ENCODE data around the gene XPNPEP2. TPM values are rescaled to one million over a fixed set of nuclear protein-coding genes. Genes with fewer than 3 reads are reported as not detected.

Gene XPNPEP2
- polyA plus RNA-seq, 4 donors = 27.0 to 744 (median 53.7) TPM

- FAIRE-seq = no peak
Measured at GRCh38 chrX:129781680-129782495, 43.1 kb downstream of the XPNPEP2 start.

GRCh38 chrX:129782706-129783105 is 43.9 kb downstream of the XPNPEP2 start:
- 56 to 74% (median 70%) methylated on average over 3 to 4 of the region's 4 CpGs for WGBS, 3 donors
- H3K27ac ChIP-seq (ENCODE audit: low read depth in 1 of 3, low read length in 2 of 3) = no peak overlapping the region
- no peaks in the 10 kb centered on the region for H3K27me3 ChIP-seq (ENCODE audit: control insufficient read depth in 3 of 3, insufficient read depth in 3 of 3, low read length in 3 of 3)
- no peak overlapping the region for H3K4me3 ChIP-seq (ENCODE audit: low read depth in 1 of 3, low read length in 3 of 3)
- H3K9me3 ChIP-seq (ENCODE audit: control insufficient read depth in 2 of 2, insufficient read depth in 1 of 2, low read depth in 1 of 2, low read length in 1 of 2) = no peaks in the 10 kb centered on the region
- H3K4me1 ChIP-seq (ENCODE audit: control insufficient read depth in 3 of 3, insufficient read depth in 2 of 3, low read depth in 1 of 3, low read length in 2 of 3) = peaks cover 0 to 3% (median 0%) of the 10 kb centered on the region in 3 donors
- no peaks in the 10 kb centered on the region for H3K36me3 ChIP-seq (ENCODE audit: control insufficient read depth in 3 of 3, insufficient read depth in 2 of 3, low read depth in 1 of 3, low read length in 3 of 3)
- DNase-seq (no peak), FAIRE-seq (no peak)

More at GRCh38 chrX:129781680-129782495, 43.1 kb downstream of the XPNPEP2 start:
- no peaks in the 10 kb centered on the region for H3K36me3 ChIP-seq (ENCODE audit: control insufficient read depth in 3 of 3, insufficient read depth in 2 of 3, low read depth in 1 of 3, low read length in 3 of 3)
- no peak for DNase-seq
- 65 to 81% (median 75%) methylated on average over 8 to 10 of the region's 10 CpGs for WGBS, 3 donors
- H3K27ac ChIP-seq (ENCODE audit: low read depth in 1 of 3, low read length in 2 of 3) = peak overlapping the region in 1 of 3 donors; percentile 65
- H3K4me3 ChIP-seq (ENCODE audit: low read depth in 1 of 3, low read length in 3 of 3) = peak overlapping the region in 2 of 3 donors; percentile 29 to 30
- no peaks in the 10 kb centered on the region for H3K27me3 ChIP-seq (ENCODE audit: control insufficient read depth in 3 of 3, insufficient read depth in 3 of 3, low read length in 3 of 3)
- peaks cover 0 to 11% (median 0%) of the 10 kb centered on the region in 3 donors for H3K4me1 ChIP-seq (ENCODE audit: control insufficient read depth in 3 of 3, insufficient read depth in 2 of 3, low read depth in 1 of 3, low read length in 2 of 3)
- no peaks in the 10 kb centered on the region for H3K9me3 ChIP-seq (ENCODE audit: control insufficient read depth in 2 of 2, insufficient read depth in 1 of 2, low read depth in 1 of 2, low read length in 1 of 2)

GRCh38 chrX:129783291-129783713 is 44.5 kb downstream of the XPNPEP2 start:
- DNase-seq = no peak
- H3K27ac ChIP-seq (ENCODE audit: low read depth in 1 of 3, low read length in 2 of 3) = no peak overlapping the region
- no peaks in the 10 kb centered on the region for H3K4me1 ChIP-seq (ENCODE audit: control insufficient read depth in 3 of 3, insufficient read depth in 2 of 3, low read depth in 1 of 3, low read length in 2 of 3)
- H3K4me3 ChIP-seq (ENCODE audit: low read depth in 1 of 3, low read length in 3 of 3) = peak overlapping the region in 1 of 3 donors; percentile 10
- no peaks in the 10 kb centered on the region for H3K9me3 ChIP-seq (ENCODE audit: control insufficient read depth in 2 of 2, insufficient read depth in 1 of 2, low read depth in 1 of 2, low read length in 1 of 2)
- no peaks in the 10 kb centered on the region for H3K27me3 ChIP-seq (ENCODE audit: control insufficient read depth in 3 of 3, insufficient read depth in 3 of 3, low read length in 3 of 3)
- H3K36me3 ChIP-seq (ENCODE audit: control insufficient read depth in 3 of 3, insufficient read depth in 2 of 3, low read depth in 1 of 3, low read length in 3 of 3) = no peaks in the 10 kb centered on the region
- 79 to 85% (median 81%) methylated on average over 11 of the region's 11 CpGs for WGBS, 3 donors
- FAIRE-seq = no peak

- H3K4me3 ChIP-seq (ENCODE audit: low read depth in 1 of 3, low read length in 3 of 3) = no peak overlapping the region
- H3K9me3 ChIP-seq (ENCODE audit: control insufficient read depth in 2 of 2, insufficient read depth in 1 of 2, low read depth in 1 of 2, low read length in 1 of 2) = no peaks in the 10 kb centered on the region
- H3K4me1 ChIP-seq (ENCODE audit: control insufficient read depth in 3 of 3, insufficient read depth in 2 of 3, low read depth in 1 of 3, low read length in 2 of 3) = no peaks in the 10 kb centered on the region
- H3K36me3 ChIP-seq (ENCODE audit: control insufficient read depth in 3 of 3, insufficient read depth in 2 of 3, low read depth in 1 of 3, low read length in 3 of 3) = no peaks in the 10 kb centered on the region
- FAIRE-seq (no peak), DNase-seq (no peak)
- 76 to 87% (median 85%) methylated on average over 7 of the region's 7 CpGs for WGBS, 3 donors
- H3K27me3 ChIP-seq (ENCODE audit: control insufficient read depth in 3 of 3, insufficient read depth in 3 of 3, low read length in 3 of 3) = no peaks in the 10 kb centered on the region
- H3K27ac ChIP-seq (ENCODE audit: low read depth in 1 of 3, low read length in 2 of 3) = peak overlapping the region in 1 of 3 donors; percentile 58
Measured at GRCh38 chrX:129784371-129784770, 45.6 kb downstream of the XPNPEP2 start.

- Histone ChIP-seq H3K27ac (ENCODE audit: low read depth in 1 of 3, low read length in 2 of 3) (peak overlapping the region in 1 of 3 donors; percentile 58), H3K27me3 (ENCODE audit: control insufficient read depth in 3 of 3, insufficient read depth in 3 of 3, low read length in 3 of 3) (no peaks in the 10 kb centered on the region), H3K36me3 (ENCODE audit: control insufficient read depth in 3 of 3, insufficient read depth in 2 of 3, low read depth in 1 of 3, low read length in 3 of 3) (no peaks in the 10 kb centered on the region), H3K4me1 (ENCODE audit: control insufficient read depth in 3 of 3, insufficient read depth in 2 of 3, low read depth in 1 of 3, low read length in 2 of 3) (no peaks in the 10 kb centered on the region), H3K9me3 (ENCODE audit: control insufficient read depth in 2 of 2, insufficient read depth in 1 of 2, low read depth in 1 of 2, low read length in 1 of 2) (no peaks in the 10 kb centered on the region), H3K4me3 (ENCODE audit: low read depth in 1 of 3, low read length in 3 of 3) (no peak overlapping the region)
- 65 to 86% (median 73%) methylated on average over 8 to 11 of the region's 11 CpGs for WGBS, 3 donors
- DNase-seq = no peak
- no peak for FAIRE-seq
Measured at GRCh38 chrX:129785160-129785947, 46.6 kb downstream of the XPNPEP2 start.

GRCh38 chrX:129786210-129786651 is 47.5 kb downstream of the XPNPEP2 start:
- Histone ChIP-seq H3K4me3 (ENCODE audit: low read depth in 1 of 3, low read length in 3 of 3) (no peak overlapping the region), H3K27me3 (ENCODE audit: control insufficient read depth in 3 of 3, insufficient read depth in 3 of 3, low read length in 3 of 3) (no peaks in the 10 kb centered on the region), H3K36me3 (ENCODE audit: control insufficient read depth in 3 of 3, insufficient read depth in 2 of 3, low read depth in 1 of 3, low read length in 3 of 3) (no peaks in the 10 kb centered on the region), H3K27ac (ENCODE audit: low read depth in 1 of 3, low read length in 2 of 3) (peak overlapping the region in 1 of 3 donors; percentile 58), H3K4me1 (ENCODE audit: control insufficient read depth in 3 of 3, insufficient read depth in 2 of 3, low read depth in 1 of 3, low read length in 2 of 3) (no peaks in the 10 kb centered on the region), H3K9me3 (ENCODE audit: control insufficient read depth in 2 of 2, insufficient read depth in 1 of 2, low read depth in 1 of 2, low read length in 1 of 2) (no peaks in the 10 kb centered on the region)
- DNase-seq (no peak), FAIRE-seq (no peak)
- WGBS, 3 donors = 38 to 45% (median 40%) methylated on average over 3 of the region's 3 CpGs

- no peak overlapping the region for H3K27ac ChIP-seq (ENCODE audit: low read depth in 1 of 3, low read length in 2 of 3)
- no peaks in the 10 kb centered on the region for H3K27me3 ChIP-seq (ENCODE audit: control insufficient read depth in 3 of 3, insufficient read depth in 3 of 3, low read length in 3 of 3)
- H3K36me3 ChIP-seq (ENCODE audit: control insufficient read depth in 3 of 3, insufficient read depth in 2 of 3, low read depth in 1 of 3, low read length in 3 of 3) = no peaks in the 10 kb centered on the region
- no peaks in the 10 kb centered on the region for H3K4me1 ChIP-seq (ENCODE audit: control insufficient read depth in 3 of 3, insufficient read depth in 2 of 3, low read depth in 1 of 3, low read length in 2 of 3)
- DNase-seq (no peak), FAIRE-seq (no peak)
- 74 to 88% (median 82%) methylated on average over 10 to 11 of the region's 11 CpGs for WGBS, 3 donors
- H3K9me3 ChIP-seq (ENCODE audit: control insufficient read depth in 2 of 2, insufficient read depth in 1 of 2, low read depth in 1 of 2, low read length in 1 of 2) = no peaks in the 10 kb centered on the region
- no peak overlapping the region for H3K4me3 ChIP-seq (ENCODE audit: low read depth in 1 of 3, low read length in 3 of 3)
Measured at GRCh38 chrX:129787336-129788055, 48.7 kb downstream of the XPNPEP2 start.

GRCh38 chrX:129788527-129788926 is 49.7 kb downstream of the XPNPEP2 start:
- no peak for FAIRE-seq
- H3K4me3 ChIP-seq (ENCODE audit: low read depth in 1 of 3, low read length in 3 of 3) = no peak overlapping the region

More at GRCh38 chrX:129788527-129788926, 49.7 kb downstream of the XPNPEP2 start:
- Histone ChIP-seq H3K9me3 (ENCODE audit: control insufficient read depth in 2 of 2, insufficient read depth in 1 of 2, low read depth in 1 of 2, low read length in 1 of 2) (no peaks in the 10 kb centered on the region), H3K36me3 (ENCODE audit: control insufficient read depth in 3 of 3, insufficient read depth in 2 of 3, low read depth in 1 of 3, low read length in 3 of 3) (no peaks in the 10 kb centered on the region), H3K4me1 (ENCODE audit: control insufficient read depth in 3 of 3, insufficient read depth in 2 of 3, low read depth in 1 of 3, low read length in 2 of 3) (no peaks in the 10 kb centered on the region), H3K27me3 (ENCODE audit: control insufficient read depth in 3 of 3, insufficient read depth in 3 of 3, low read length in 3 of 3) (no peaks in the 10 kb centered on the region), H3K27ac (ENCODE audit: low read depth in 1 of 3, low read length in 2 of 3) (no peak overlapping the region)
- 74 to 79% (median 75%) methylated on average over 5 to 6 of the region's 6 CpGs for WGBS, 3 donors
- no peak for DNase-seq

All from small intestine (tissue), 7 donors.